ENCODE measurements around the gene ANKRD33B.
"Not testable (repeated sequence)": the region's sequence is repeated elsewhere in the genome, so short reads cannot be mapped to it uniquely, and the experiment has no call there.

ANKRD33B gene

GRCh38 chr5:10602031-10602806, 38.3 kb downstream of the ANKRD33B start:
- Histone ChIP-seq H3K9me3 (ENCODE audit: low read length) (no peaks in the 10 kb centered on the region), H3K27me3 (ENCODE audit: control insufficient read depth in 1 of 2, insufficient read depth in 2 of 2, low read length in 2 of 2) (no peaks in the 10 kb centered on the region), H3K4me3 (ENCODE audit: low read depth in 1 of 2, low read length in 2 of 2) (no peak overlapping the region), H3K4me1 (ENCODE audit: insufficient read depth, low read length) (peaks cover 11% of the 10 kb centered on the region), H3K9ac (ENCODE audit: low read length) (no peak overlapping the region), H3K27ac (ENCODE audit: low read depth, low read length) (no peak overlapping the region), H3K36me3 (ENCODE audit: insufficient read depth, low read length) (no peaks in the 10 kb centered on the region)

GRCh38 chr5:10604975-10605374, 41.1 kb downstream of the ANKRD33B start:
- H3K9me3 ChIP-seq (ENCODE audit: low read length) = no peaks in the 10 kb centered on the region
- H3K4me3 ChIP-seq (ENCODE audit: low read depth in 1 of 2, low read length in 2 of 2) = no peak overlapping the region
- no peaks in the 10 kb centered on the region for H3K36me3 ChIP-seq (ENCODE audit: insufficient read depth, low read length)
- H3K4me1 ChIP-seq (ENCODE audit: insufficient read depth, low read length) = peaks cover 22% of the 10 kb centered on the region
- no peak overlapping the region for H3K9ac ChIP-seq (ENCODE audit: low read length)
- no peaks in the 10 kb centered on the region for H3K27me3 ChIP-seq (ENCODE audit: control insufficient read depth in 1 of 2, insufficient read depth in 2 of 2, low read length in 2 of 2)
- no peak overlapping the region for H3K27ac ChIP-seq (ENCODE audit: low read depth, low read length)

GRCh38 chr5:10606632-10607022, 42.8 kb downstream of the ANKRD33B start:
- not testable (repeated sequence) for H3K4me3 ChIP-seq (ENCODE audit: low read depth in 1 of 2, low read length in 2 of 2); H3K36me3 ChIP-seq (ENCODE audit: insufficient read depth, low read length); H3K27ac ChIP-seq (ENCODE audit: low read depth, low read length); H3K27me3 ChIP-seq (ENCODE audit: control insufficient read depth in 1 of 2, insufficient read depth in 2 of 2, low read length in 2 of 2); H3K9ac ChIP-seq (ENCODE audit: low read length); H3K9me3 ChIP-seq (ENCODE audit: low read length)
- peaks cover 20% of the 10 kb centered on the region for H3K4me1 ChIP-seq (ENCODE audit: insufficient read depth, low read length)

GRCh38 chr5:10607023-10607665, 43.3 kb downstream of the ANKRD33B start:
- Histone ChIP-seq H3K36me3 (ENCODE audit: insufficient read depth, low read length) (no peaks in the 10 kb centered on the region), H3K9me3 (ENCODE audit: low read length) (no peaks in the 10 kb centered on the region), H3K27me3 (ENCODE audit: control insufficient read depth in 1 of 2, insufficient read depth in 2 of 2, low read length in 2 of 2) (no peaks in the 10 kb centered on the region), H3K4me3 (ENCODE audit: low read depth in 1 of 2, low read length in 2 of 2) (no peak overlapping the region), H3K4me1 (ENCODE audit: insufficient read depth, low read length) (peaks cover 15% of the 10 kb centered on the region), H3K9ac (ENCODE audit: low read length) (no peak overlapping the region), H3K27ac (ENCODE audit: low read depth, low read length) (no peak overlapping the region)

- H3K9ac ChIP-seq (ENCODE audit: low read length) = no peak overlapping the region
- H3K36me3 ChIP-seq (ENCODE audit: insufficient read depth, low read length) = no peaks in the 10 kb centered on the region
- no peaks in the 10 kb centered on the region for H3K9me3 ChIP-seq (ENCODE audit: low read length)
- H3K4me3 ChIP-seq (ENCODE audit: low read depth in 1 of 2, low read length in 2 of 2) = no peak overlapping the region
- no peaks in the 10 kb centered on the region for H3K27me3 ChIP-seq (ENCODE audit: control insufficient read depth in 1 of 2, insufficient read depth in 2 of 2, low read length in 2 of 2)
- H3K4me1 ChIP-seq (ENCODE audit: insufficient read depth, low read length) = peaks cover 11% of the 10 kb centered on the region
- no peak overlapping the region for H3K27ac ChIP-seq (ENCODE audit: low read depth, low read length)
Measured at GRCh38 chr5:10607666-10608073, 43.8 kb downstream of the ANKRD33B start.

GRCh38 chr5:10608081-10608480, 44.2 kb downstream of the ANKRD33B start:
- H3K27ac ChIP-seq (ENCODE audit: low read depth, low read length); H3K27me3 ChIP-seq (ENCODE audit: control insufficient read depth in 1 of 2, insufficient read depth in 2 of 2, low read length in 2 of 2): not testable (repeated sequence)

GRCh38 chr5:10610058-10610457, 46.2 kb downstream of the ANKRD33B start:
- Histone ChIP-seq H3K4me1 (ENCODE audit: insufficient read depth, low read length) (peaks cover 11% of the 10 kb centered on the region), H3K9ac (ENCODE audit: low read length) (no peak overlapping the region), H3K9me3 (ENCODE audit: low read length) (no peaks in the 10 kb centered on the region), H3K27me3 (ENCODE audit: control insufficient read depth in 1 of 2, insufficient read depth in 2 of 2, low read length in 2 of 2) (no peaks in the 10 kb centered on the region), H3K4me3 (ENCODE audit: low read depth in 1 of 2, low read length in 2 of 2) (no peak overlapping the region), H3K27ac (ENCODE audit: low read depth, low read length) (no peak overlapping the region), H3K36me3 (ENCODE audit: insufficient read depth, low read length) (no peaks in the 10 kb centered on the region)

More at GRCh38 chr5:10608081-10608480, 44.2 kb downstream of the ANKRD33B start:
- H3K4me1 ChIP-seq (ENCODE audit: insufficient read depth, low read length) = peaks cover 11% of the 10 kb centered on the region
- not testable (repeated sequence) for H3K4me3 ChIP-seq (ENCODE audit: low read depth in 1 of 2, low read length in 2 of 2); H3K9ac ChIP-seq (ENCODE audit: low read length); H3K9me3 ChIP-seq (ENCODE audit: low read length); H3K36me3 ChIP-seq (ENCODE audit: insufficient read depth, low read length)

- no peak overlapping the region for H3K9ac ChIP-seq (ENCODE audit: low read length)
- H3K36me3 ChIP-seq (ENCODE audit: insufficient read depth, low read length) = no peaks in the 10 kb centered on the region
- H3K9me3 ChIP-seq (ENCODE audit: low read length) = no peaks in the 10 kb centered on the region
- no peaks in the 10 kb centered on the region for H3K27me3 ChIP-seq (ENCODE audit: control insufficient read depth in 1 of 2, insufficient read depth in 2 of 2, low read length in 2 of 2)
- H3K4me3 ChIP-seq (ENCODE audit: low read depth in 1 of 2, low read length in 2 of 2) = no peak overlapping the region
- peaks cover 11% of the 10 kb centered on the region for H3K4me1 ChIP-seq (ENCODE audit: insufficient read depth, low read length)
- H3K27ac ChIP-seq (ENCODE audit: low read depth, low read length) = no peak overlapping the region
Measured at GRCh38 chr5:10611290-10611689, 47.4 kb downstream of the ANKRD33B start.

GRCh38 chr5:10612251-10612650, 48.4 kb downstream of the ANKRD33B start:
- H3K4me1 ChIP-seq (ENCODE audit: insufficient read depth, low read length) = peaks cover 11% of the 10 kb centered on the region
- no peaks in the 10 kb centered on the region for H3K36me3 ChIP-seq (ENCODE audit: insufficient read depth, low read length)
- no peak overlapping the region for H3K9ac ChIP-seq (ENCODE audit: low read length)
- H3K4me3 ChIP-seq (ENCODE audit: low read depth in 1 of 2, low read length in 2 of 2) = no peak overlapping the region
- no peaks in the 10 kb centered on the region for H3K9me3 ChIP-seq (ENCODE audit: low read length)
- H3K27ac ChIP-seq (ENCODE audit: low read depth, low read length) = no peak overlapping the region
- no peaks in the 10 kb centered on the region for H3K27me3 ChIP-seq (ENCODE audit: control insufficient read depth in 1 of 2, insufficient read depth in 2 of 2, low read length in 2 of 2)

- Histone ChIP-seq H3K9me3 (ENCODE audit: low read length) (no peaks in the 10 kb centered on the region), H3K36me3 (ENCODE audit: insufficient read depth, low read length) (no peaks in the 10 kb centered on the region), H3K27ac (ENCODE audit: low read depth, low read length) (no peak overlapping the region), H3K9ac (ENCODE audit: low read length) (no peak overlapping the region), H3K4me3 (ENCODE audit: low read depth in 1 of 2, low read length in 2 of 2) (no peak overlapping the region), H3K4me1 (ENCODE audit: insufficient read depth, low read length) (no peaks in the 10 kb centered on the region), H3K27me3 (ENCODE audit: control insufficient read depth in 1 of 2, insufficient read depth in 2 of 2, low read length in 2 of 2) (no peaks in the 10 kb centered on the region)
Measured at GRCh38 chr5:10615693-10616092, 51.8 kb downstream of the ANKRD33B start.

- Histone ChIP-seq H3K9me3 (ENCODE audit: low read length) (no peaks in the 10 kb centered on the region), H3K27ac (ENCODE audit: low read depth, low read length) (no peak overlapping the region), H3K36me3 (ENCODE audit: insufficient read depth, low read length) (no peaks in the 10 kb centered on the region), H3K4me3 (ENCODE audit: low read depth in 1 of 2, low read length in 2 of 2) (no peak overlapping the region), H3K9ac (ENCODE audit: low read length) (no peak overlapping the region), H3K27me3 (ENCODE audit: control insufficient read depth in 1 of 2, insufficient read depth in 2 of 2, low read length in 2 of 2) (no peaks in the 10 kb centered on the region), H3K4me1 (ENCODE audit: insufficient read depth, low read length) (no peaks in the 10 kb centered on the region)
Measured at GRCh38 chr5:10617103-10617502, 53.2 kb downstream of the ANKRD33B start.

GRCh38 chr5:10618311-10618710, 54.4 kb downstream of the ANKRD33B start:
- H3K4me3 ChIP-seq (ENCODE audit: low read depth in 1 of 2, low read length in 2 of 2) = no peak overlapping the region
- H3K27me3 ChIP-seq (ENCODE audit: control insufficient read depth in 1 of 2, insufficient read depth in 2 of 2, low read length in 2 of 2) = no peaks in the 10 kb centered on the region
- no peak overlapping the region for H3K9ac ChIP-seq (ENCODE audit: low read length)
- H3K4me1 ChIP-seq (ENCODE audit: insufficient read depth, low read length) = no peaks in the 10 kb centered on the region
- no peak overlapping the region for H3K27ac ChIP-seq (ENCODE audit: low read depth, low read length)
- H3K9me3 ChIP-seq (ENCODE audit: low read length) = no peaks in the 10 kb centered on the region
- H3K36me3 ChIP-seq (ENCODE audit: insufficient read depth, low read length) = no peaks in the 10 kb centered on the region

Measured in muscle layer of colon (tissue), 2 donors.